H1 (cell line): ENCODE measurements around the gene SLC25A20. TPM values are rescaled to one million over a fixed set of nuclear protein-coding genes. Genes with fewer than 3 reads are reported as not detected.

Experiments used
- CEBPB ChIP-seq: IDR thresholded peaks from 2 replicates; pipeline ENCODE4 v1.6.1; 2012; ENCODE audit warnings: low read depth, low read length
- CHD7 ChIP-seq: fragments of 300-600 bp; sonication (generic); IDR thresholded peaks from 2 replicates; pipeline ENCODE4 v1.7.1; 2012; ENCODE audit warnings: low read length, moderate library complexity, mild to moderate bottlenecking, inconsistent platforms; ENCODE audit not compliant: insufficient replicate concordance
- HDAC6 ChIP-seq: IDR thresholded peaks from one replicate; pipeline ENCODE4 v1.7.1; 2012; ENCODE audit warnings: low read depth, mild to moderate bottlenecking, inconsistent platforms, low read length, moderate library complexity
- KDM1A ChIP-seq: fragments of 200-600, 300-600 bp; sonication (generic); IDR thresholded peaks from 2 replicates; pipeline ENCODE4 v1.7.1; 2016; ENCODE audit warnings: mild to moderate bottlenecking, low read length, borderline replicate concordance
- NRF1 ChIP-seq: IDR thresholded peaks from 2 replicates; pipeline ENCODE4 v1.6.1; 2011; ENCODE audit warnings: mild to moderate bottlenecking, low read depth, low read length, improper control_type of control experiment
- RFX5 ChIP-seq: IDR thresholded peaks from 2 replicates; pipeline ENCODE4 v1.6.1; 2011; ENCODE audit warnings: low read depth, low read length, improper control_type of control experiment, borderline replicate concordance
- TAF1 ChIP-seq: IDR thresholded peaks from 2 replicates; pipeline ENCODE4 v1.6.1; 2011; ENCODE audit warnings: mild to moderate bottlenecking, low read depth, low read length
- YY1 ChIP-seq: IDR thresholded peaks from 2 replicates; pipeline ENCODE4 v1.6.1; 2011; ENCODE audit warnings: low read depth, mild to moderate bottlenecking, low read length
- polyA plus RNA-seq, 7 experiments: library from polyadenylated mRNA; depleted of rRNA in 3 of 7; stranded (reverse) in 5 of 7; unstranded in 2 of 7; fragments of >200 nt in 5 of 7; fragments of 200-250 nt in 2 of 7; gene quantifications; 1 replicate in 5 of 7; 2 replicates in 1 of 7; 4 replicates in 1 of 7; pipeline versions ENCODE4 v1.2.1 to v1.2.3, GENCODE V29; 2011 to 2013; ENCODE audit warnings: missing spikeins in 2 of 7, mixed read lengths in 2 of 7
- total RNA-seq: library from RNA; stranded (reverse); fragmentation: NEBNext Ultra II Directional; extraction: Animal tissue kit (Norgen Biotek cat#: 25700); gene quantifications from 2 replicates; pipeline ENCODE4 v1.2.1, GENCODE V29; 2021

The SLC25A20 gene
- total and polyA plus RNA-seq, 2 of the 8 experiments (the other 6 are each of a cell fraction or from before 2014, with no cell fraction given), result 3.8 to 4.0 TPM

- TF ChIP-seq CHD7 (no peak), KDM1A (no peak), YY1 (no peak), NRF1 (no peak), HDAC6 (no peak), RFX5 (no peak), CEBPB (no peak), TAF1 (no peak)
Measured at GRCh38 chr3:48858709-48859108, 40.0 kb downstream of the SLC25A20 start (continued).
